GM21737 (cell line): ENCODE data around the gene KDM7A.
"Not testable (repeated sequence)": the region's sequence is repeated elsewhere in the genome, so short reads cannot be mapped to it uniquely, and the experiment has no call there.

Source experiments
- ATAC-seq: cut with Tn5 transposase; IDR thresholded peaks from one replicate; pipeline ENCODE4 v1.9.1; 2021; ENCODE audit warnings: mild to moderate bottlenecking, moderate library complexity; ENCODE audit not compliant: unreplicated experiment

Gene KDM7A

GRCh38 chr7:140201393-140201792 lies 24.6 kb upstream of the KDM7A start:
- no peak for ATAC-seq

GRCh38 chr7:140200061-140200989 lies 23.5 kb upstream of the KDM7A start:
- ATAC-seq = no peak

DNA sequence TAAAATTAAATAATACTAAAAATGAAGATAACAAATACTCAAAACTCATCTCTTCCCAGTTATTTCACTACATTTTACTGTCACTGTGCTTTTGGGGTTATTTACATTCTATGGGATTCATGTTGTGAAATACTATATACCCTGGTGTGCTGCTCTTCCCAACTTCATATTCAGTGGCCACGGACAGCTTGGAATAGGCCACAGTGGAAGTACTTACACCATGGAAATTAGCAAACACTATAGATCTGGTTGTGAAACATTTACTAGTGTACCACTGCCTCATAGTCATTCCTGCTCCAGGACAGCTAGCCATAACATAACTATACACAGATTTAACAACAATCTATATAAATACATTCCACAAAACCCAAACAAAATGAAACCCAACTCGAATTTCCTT lies 21.2 kb upstream of the KDM7A start:
- ATAC-seq = no peak

GRCh38 chr7:140197218-140197890 lies 20.6 kb upstream of the KDM7A start:
- ATAC-seq = no peak

- ATAC-seq = no peak
Measured at GRCh38 chr7:140196361-140197217, 19.8 kb upstream of the KDM7A start.

- ATAC-seq = no peak
Measured at GRCh38 chr7:140195859-140196258, 19.1 kb upstream of the KDM7A start.

DNA sequence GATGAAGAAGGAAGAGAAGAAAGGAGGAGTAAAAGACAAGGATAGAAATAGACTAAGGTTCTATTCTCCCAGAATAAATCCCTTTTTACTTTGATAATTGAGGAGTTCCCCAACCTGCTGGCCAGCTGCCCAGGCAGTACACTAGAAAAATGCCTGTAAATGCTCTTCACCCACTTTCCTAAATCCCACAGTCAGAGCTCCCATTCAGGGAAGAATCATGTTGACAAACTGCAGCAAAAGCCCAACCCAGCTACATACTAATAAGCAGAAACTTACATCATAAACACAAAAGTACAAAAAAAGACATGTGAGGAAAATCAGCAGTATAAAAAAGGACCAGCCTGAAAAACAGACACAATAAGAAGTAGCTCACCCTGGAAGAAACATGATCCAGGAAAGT lies 15.8 kb upstream of the KDM7A start:
- no peak for ATAC-seq

- ATAC-seq = no peak
Measured at GRCh38 chr7:140192176-140192575, 15.4 kb upstream of the KDM7A start.

DNA sequence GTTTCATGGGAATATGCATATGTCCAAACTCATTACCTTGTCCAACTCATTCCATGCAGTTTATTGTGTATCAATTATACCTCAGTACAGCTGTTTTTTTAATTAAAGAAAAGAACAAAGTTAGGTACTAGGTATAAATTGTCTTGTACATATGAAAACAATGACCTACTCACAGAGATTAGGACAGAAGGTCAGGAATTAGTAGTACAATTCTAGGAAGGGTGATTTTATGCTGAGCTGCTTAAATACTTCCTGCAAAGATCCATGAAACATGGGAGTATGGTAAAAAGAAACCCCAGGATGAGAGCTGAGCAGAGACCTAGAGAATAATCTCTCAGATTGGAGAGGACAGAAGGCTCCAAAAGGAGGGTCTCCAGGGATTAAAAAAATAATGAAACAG lies 13.8 kb upstream of the KDM7A start:
- ATAC-seq = no peak

DNA sequence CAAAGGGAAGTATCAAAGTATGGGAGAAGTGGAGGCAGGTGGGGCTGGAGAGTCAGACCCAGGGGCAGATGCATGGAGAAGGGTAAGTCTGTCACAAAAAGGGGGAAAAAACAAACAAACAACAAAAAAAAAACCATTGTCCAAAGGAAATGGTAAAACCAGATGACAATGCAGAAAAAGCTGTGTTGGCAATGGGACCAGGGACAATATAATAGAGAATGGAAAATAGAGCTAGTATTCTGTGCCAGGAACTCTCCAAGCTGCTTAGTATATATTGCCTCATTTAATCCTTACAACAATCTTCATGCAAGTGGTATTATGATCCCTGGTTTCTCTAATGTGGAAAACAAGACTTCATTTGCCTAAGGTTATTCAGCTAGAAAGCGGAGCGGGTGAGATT lies 13.1 kb upstream of the KDM7A start:
- no peak for ATAC-seq

DNA sequence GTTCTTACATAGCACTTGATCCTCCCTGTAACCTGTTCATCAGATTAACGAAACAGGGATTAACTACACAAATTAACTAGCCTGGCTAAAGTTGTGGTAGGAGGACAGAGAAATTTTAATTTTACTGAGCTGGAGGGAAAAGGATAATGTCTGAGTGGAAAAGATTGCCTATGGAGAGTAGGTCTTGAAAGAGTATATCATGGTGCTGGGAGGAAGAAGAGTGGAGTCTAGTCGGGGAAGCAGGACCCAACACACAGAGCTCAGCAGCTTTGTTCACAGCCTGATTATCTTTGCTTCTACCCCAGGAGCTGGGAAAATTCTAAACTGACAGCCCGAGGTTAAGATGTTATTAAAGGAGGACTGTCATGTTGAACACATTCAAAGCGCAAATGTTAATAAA lies 6.1 kb upstream of the KDM7A start:
- no peak for ATAC-seq

DNA sequence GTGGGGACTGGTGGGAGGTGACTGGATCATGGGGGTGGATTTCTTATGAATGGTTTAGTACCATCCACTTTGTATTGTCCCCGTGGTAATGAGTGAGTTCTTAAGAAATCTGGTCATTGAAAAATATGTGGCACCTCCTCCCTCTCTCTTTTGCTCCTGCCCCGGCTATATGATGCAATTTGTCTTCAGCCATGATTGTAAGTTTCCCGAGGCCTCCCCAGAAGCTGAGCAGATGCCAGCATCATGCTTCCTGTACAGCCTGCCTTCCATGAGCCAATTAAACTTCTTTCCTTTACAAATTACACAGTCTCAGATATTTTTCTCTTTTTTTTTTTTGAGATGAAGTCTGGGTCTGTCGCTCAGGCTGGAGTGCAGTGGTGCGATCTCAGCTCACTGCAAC lies 2.6 kb upstream of the KDM7A start:
- ATAC-seq = no peak

DNA sequence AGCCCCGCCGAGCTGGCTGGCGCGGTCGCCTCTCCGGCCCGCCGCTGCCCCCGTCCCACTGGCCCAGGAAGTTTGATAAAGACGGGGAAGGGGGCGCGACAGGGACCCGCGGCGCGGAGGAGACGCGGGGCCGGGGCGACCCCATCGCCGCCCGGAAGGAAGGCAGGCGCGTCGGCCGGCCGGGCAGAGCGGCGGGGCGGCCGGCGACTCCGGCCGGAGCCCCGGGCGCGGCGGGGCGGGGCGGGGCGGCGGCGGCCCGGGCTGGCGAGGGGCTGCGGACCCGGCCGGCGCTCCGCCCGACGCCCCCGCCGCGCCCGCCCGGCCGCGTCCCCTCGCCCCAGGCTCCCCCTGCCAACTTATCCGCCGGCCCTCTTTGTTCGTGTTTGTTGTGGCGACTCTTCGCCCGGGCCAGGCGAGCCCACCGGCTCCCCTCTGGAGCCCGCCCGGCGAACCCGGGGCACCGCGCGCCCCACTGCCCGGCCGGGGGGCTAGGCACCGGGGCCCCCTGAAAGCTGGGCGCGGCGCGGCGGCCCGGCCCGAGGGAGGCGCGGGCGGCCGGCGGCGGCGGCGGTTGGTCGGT lies 571 bp downstream of the KDM7A start:
- ATAC-seq = peak; percentile 5

DNA sequence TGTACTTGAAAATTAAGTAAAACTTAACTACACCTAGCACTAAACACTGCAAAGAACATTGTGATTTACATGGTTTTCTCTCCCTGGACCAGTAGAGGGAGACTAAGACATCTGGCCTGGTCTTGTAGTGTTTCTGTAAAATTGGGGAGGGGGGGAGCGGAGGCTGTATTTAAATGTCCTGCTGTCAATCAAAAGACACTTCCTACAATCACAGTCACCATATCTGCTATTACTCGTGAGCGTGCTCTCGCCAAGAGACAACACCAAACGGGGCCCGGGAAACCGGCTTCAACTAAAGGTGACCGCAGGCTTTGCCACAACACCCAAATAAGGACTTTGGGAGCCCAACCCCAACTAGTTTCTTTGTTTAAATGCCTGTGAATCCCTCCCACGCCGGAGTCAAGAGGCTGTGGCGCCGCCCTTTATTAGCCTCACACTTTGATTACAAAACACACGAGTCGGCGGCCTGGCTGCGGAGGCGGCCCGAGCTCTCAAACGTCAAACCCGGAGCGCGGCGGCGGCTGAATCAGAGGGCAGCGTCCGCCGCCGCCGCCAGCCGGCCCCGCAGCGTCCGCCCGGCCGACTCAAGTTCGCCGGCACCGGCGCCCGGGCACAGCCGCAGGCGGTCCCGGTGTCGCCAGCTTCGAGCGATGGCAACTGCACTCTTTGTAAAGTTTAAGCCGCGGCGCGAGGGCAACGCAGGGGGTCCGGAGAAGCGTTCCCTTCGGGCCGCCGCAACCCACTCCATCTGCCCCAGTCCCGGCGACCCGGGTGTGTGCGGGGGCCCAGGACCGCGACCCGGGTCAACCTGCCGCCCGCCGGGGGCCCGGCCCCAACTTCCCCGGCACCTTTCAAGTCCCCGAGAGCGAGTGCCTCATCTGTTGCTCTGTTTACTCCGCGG lies 1.3 kb downstream of the KDM7A start:
- ATAC-seq = peak; percentile 41

GRCh38 chr7:140174217-140174616 lies 2.6 kb downstream of the KDM7A start:
- ATAC-seq = no peak

- no peak for ATAC-seq
Measured at GRCh38 chr7:140170375-140170774, 6.4 kb downstream of the KDM7A start.

GRCh38 chr7:140168816-140169215 lies 8.0 kb downstream of the KDM7A start:
- no peak for ATAC-seq

- no peak for ATAC-seq
Measured at GRCh38 chr7:140165422-140165821, 11.4 kb downstream of the KDM7A start.

GRCh38 chr7:140162081-140162480 lies 14.7 kb downstream of the KDM7A start:
- ATAC-seq = not testable (repeated sequence)

GRCh38 chr7:140161047-140161446 lies 15.7 kb downstream of the KDM7A start:
- no peak for ATAC-seq
